ENCODE data around the gene POLR2H.

GRCh38 chr3:184353546-184353941 is 8.0 kb upstream of the POLR2H start:
- TF ChIP-seq POLR2A (IDR thresholded peaks at IDR 0.05), result no peak
- TF ChIP-seq CTCF (IDR thresholded peaks at IDR 0.05), result no peak
- no peak for TF ChIP-seq POLR2AphosphoS5 (IDR thresholded peaks at IDR 0.05)
